ENCODE results near the gene ZNF367.
"Not testable (repeated sequence)": the region's sequence is repeated elsewhere in the genome, so short reads cannot be mapped to it uniquely, and the experiment has no call there.

ZNF367 gene

DNA sequence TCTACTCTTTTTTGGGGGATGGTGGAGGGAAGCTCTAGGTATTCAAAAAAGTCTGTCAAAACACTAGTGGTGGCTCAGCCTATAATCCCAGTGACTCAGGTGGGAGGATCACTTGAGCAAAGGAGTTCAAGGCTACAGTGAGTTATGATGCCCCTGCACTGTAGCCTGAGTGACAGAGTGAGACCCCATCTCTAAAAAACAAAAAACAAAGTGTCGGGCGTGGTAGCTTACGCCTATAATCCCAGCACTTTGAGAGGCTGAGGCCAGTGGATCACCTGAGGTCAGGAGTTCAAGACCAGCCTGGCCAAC, 18.9 kb downstream of the ZNF367 start:
- no peak for DNase-seq (ENCODE audit: low read depth)

DNA sequence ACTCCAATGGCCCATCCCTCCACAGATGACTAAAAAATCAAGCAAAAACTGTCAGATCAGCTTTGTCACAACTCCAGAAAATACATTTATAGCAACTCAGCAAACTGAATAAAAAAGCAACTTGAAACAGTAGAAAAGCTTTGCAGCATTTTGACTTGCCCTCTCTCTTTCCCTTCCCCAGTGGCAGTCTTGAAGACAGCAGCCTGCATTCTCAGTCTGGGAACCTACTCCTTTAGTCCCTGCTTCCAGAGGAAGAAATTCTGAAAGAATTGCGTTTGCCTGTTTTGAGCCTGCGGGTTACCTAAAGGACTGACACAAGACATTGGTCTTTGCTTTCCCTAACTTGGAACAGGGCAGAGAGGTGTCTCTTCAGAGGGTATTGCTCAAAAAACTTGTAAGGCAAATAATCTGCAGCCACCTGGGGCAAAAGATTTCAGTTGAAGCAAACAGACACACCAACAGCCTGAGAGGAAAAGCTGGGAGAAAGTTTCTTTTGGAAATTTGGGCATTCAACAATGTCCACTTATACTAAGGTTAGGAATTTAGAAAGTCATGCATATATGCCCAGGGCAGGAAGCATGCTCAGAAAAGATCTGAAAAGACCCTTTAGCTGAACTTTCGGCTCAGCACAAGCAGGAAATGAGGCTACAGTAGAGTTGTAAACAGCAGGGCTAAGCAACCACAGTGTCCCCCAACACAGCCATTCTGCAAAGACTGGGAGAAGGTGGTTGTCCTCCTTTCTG, 19.4 kb downstream of the ZNF367 start:
- no peak for DNase-seq (ENCODE audit: low read depth)

DNA sequence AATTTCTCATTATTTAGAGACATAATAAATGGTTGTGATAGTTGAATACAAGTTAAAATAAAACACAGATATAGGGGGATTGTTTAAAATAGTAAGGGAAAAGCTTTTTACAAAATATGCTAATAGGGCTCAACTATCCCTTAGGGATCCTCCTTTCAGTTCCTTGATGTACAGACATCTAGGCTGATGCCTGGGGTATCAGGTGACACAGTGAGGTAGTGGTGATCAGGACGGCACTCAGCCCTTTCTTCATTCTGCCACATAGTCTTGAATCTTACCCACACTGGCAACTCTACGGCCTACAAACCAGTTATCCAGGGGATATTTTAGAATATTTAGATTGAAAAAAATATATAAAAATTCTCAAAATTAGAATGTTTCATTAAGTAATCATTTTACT, 22.2 kb downstream of the ZNF367 start:
- DNase-seq (ENCODE audit: low read depth) = no peak

- no peak for DNase-seq (ENCODE audit: low read depth)
Measured at GRCh38 chr9:96394832-96395496, 23.2 kb downstream of the ZNF367 start.

- DNase-seq (ENCODE audit: low read depth) = no peak
Measured at GRCh38 chr9:96392263-96392662, 25.9 kb downstream of the ZNF367 start.

DNA sequence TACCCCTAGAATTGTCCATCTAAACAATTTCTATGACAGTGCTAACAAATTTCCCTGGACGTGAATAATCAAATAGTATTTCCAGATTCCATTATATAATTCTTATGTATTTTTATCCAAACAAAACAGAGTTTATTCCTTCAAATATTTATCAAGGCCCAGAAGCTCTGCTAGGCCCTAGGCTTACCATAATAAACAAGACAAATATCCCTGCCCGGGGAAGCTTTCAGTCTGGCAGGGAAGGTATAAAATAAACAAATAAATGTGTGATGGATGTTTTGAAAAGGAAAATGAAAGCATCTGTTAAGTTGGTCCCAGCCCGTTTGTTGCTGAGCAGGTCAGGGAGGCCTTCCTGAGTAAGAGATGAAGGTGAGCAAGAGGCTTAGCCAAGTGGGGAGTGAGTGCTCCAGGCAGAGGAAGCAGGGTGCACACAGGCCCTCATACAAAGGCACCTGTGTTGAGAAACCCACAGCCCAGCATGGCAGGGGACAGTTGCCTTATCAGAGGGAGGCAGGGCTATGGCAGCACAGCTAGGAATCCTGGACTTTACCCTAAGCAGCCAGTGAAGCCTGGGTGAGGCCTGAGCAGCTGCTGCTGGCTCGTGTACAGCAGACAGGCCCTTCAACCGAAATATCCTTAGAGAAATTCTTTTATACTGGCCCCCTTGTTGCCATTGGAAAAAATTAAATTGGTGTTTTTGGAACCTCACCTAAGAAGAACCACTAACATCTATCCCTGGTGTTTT, 27.0 kb downstream of the ZNF367 start:
- no peak for DNase-seq (ENCODE audit: low read depth)

DNA sequence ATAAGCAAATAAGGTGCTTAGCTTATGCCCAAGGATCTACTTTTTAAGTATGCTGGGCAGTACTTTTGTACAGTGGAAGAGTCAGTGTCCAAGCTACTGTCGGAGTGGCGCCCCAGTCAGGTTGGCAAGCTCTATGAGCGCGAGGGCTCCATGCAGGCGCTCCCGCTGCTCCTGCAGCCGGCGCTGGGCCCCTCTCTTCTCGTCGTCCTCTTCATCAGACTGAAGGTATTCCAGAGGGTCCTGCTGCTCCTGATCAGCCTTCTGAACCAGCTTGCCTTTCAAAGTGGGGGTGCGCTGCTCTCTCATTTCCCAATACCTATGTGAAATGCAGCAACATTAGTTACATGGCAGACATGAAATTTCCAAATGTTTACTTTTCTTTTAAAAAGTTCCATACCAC, 30.0 kb downstream of the ZNF367 start:
- DNase-seq (ENCODE audit: low read depth) = no peak

GRCh38 chr9:96386157-96386556, 32.0 kb downstream of the ZNF367 start:
- no peak for DNase-seq (ENCODE audit: low read depth)

GRCh38 chr9:96383165-96383942, 34.8 kb downstream of the ZNF367 start, which contains the start of gene SLC35D2:
TSS of gene SLC35D2 (minus strand) at chr9:96383711. CDS start at chr9:96383634, 77 bp downstream.
- DNase-seq (ENCODE audit: low read depth) = no peak

DNA sequence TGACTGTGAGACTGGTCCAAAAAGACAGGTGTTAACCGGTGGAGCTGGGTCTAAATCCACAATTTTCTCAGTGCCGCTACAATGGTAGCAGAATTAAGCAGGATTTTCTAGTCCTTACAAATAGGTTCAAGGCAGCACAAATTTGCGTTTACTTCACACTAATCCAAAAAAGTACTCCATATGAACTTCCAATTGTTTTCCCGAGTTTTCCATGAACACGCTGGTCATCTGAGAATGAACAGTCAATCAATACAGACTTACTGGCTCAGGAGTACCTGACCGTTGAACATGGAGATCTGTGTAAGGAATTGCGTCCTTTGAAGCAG, 35.4 kb downstream of the ZNF367 start:
- no peak for DNase-seq (ENCODE audit: low read depth)

DNA sequence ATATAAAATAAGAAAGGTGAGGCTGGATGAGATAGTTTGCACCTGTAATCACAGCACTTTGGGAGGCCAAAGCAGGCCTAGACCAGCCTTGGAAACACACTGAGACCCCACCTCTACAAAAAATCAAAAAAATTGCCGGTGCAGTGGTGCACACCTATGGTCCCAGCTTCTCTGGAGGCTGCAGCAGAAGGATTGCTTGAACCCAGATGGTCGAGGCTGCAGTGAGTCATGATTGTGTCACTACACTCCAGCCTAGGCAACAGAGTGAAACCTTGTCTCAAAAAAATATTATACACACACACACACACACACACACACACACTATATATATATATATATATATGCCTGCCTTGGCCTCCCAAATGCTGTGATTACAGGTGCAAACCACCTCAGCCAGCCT, 36.0 kb downstream of the ZNF367 start:
- DNase-seq (ENCODE audit: low read depth) = no peak

GRCh38 chr9:96381696-96382095, 36.5 kb downstream of the ZNF367 start:
- DNase-seq (ENCODE audit: low read depth) = no peak

DNA sequence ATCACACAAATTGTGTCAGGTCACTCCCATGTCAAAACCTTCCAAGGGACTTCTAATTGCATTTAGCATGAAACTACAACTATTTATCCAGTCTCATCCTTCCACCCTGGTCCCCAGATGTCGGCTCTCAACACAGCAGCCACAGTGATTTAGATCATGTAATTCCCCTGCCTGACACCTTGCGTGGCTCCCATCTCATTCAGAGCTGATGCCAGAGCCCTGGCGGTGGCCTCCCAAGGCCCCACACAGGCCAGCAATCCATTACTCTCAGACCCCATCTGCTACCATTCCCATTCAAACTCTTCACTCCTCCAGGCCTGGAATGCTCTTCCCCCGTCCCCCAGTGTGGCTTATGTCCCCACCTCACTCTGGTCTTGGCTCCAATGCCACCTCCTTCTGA, 37.0 kb downstream of the ZNF367 start:
- DNase-seq (ENCODE audit: low read depth) = no peak

DNA sequence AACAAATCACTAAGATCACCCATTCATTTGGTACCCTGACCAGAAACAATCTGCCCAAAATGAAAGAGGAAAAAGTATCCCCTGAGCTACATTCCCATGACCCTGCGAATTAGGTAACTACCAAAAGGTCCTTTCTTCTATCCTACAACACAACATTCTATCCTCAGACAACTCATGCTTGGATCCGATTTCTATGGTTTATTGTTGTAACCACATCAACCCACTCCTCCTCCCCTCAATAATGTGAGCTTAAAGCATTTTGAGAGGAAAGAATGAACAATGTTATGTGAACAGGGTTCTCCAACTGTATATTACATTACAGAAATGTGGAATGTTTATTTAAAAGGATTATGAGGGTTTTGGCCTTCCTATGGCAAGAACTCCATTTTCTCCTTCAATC, 38.7 kb downstream of the ZNF367 start:
- DNase-seq (ENCODE audit: low read depth) = no peak

GRCh38 chr9:96378187-96378586, 40.0 kb downstream of the ZNF367 start:
- DNase-seq (ENCODE audit: low read depth) = no peak

GRCh38 chr9:96376891-96377874, 41.0 kb downstream of the ZNF367 start:
- no peak for DNase-seq (ENCODE audit: low read depth)

- DNase-seq (ENCODE audit: low read depth) = not testable (repeated sequence)
Measured at GRCh38 chr9:96375507-96375906, 42.7 kb downstream of the ZNF367 start.

- no peak for DNase-seq (ENCODE audit: low read depth)
Measured at GRCh38 chr9:96367943-96368342, 50.2 kb downstream of the ZNF367 start.

GRCh38 chr9:96363175-96363967, 54.8 kb downstream of the ZNF367 start:
- DNase-seq (ENCODE audit: low read depth) = no peak

DNA sequence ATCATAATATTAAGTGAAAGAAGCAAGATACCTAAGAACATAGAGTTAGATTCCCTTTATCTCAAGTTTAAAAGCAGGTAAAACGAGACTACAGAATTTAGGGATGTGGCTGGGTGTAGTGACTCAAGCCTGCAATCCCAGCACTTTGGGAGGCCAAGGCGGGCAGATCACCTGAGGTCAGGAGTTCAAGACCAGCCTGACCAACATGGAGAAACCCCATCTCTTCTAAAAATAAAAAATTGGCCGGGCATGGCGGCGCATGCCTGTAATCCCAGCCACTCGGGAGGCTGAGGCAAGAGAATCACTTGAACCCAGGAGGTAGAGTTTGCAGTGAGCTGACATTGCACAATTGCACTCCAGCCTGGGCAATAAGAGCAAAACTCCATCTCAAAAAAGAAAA, 56.1 kb downstream of the ZNF367 start:
- not testable (repeated sequence) for DNase-seq (ENCODE audit: low read depth)

DNA sequence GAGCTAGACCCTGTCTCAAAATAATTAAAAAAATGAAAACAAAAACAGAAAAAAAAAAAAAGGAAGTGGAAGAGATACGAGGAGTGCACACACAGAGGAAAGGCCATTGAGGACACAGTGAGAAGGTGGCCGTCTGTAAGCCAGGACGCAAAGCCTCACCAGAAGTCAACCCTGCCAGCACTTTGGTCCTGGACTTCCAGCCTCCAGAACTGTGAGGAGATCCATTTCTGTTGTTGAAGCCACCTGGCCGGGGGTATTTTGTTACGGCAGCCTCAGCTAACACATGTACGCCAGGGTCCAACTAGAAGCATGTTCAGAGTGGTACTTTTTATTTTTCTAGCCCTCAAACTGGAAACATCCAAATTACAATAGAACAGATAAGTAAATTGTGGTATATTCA, 56.5 kb downstream of the ZNF367 start:
- DNase-seq (ENCODE audit: low read depth) = no peak
